Measurements from ENCODE around the gene TRIB2. TPM values are rescaled to one million over a fixed set of nuclear protein-coding genes. Genes with fewer than 3 reads are reported as not detected.

The TRIB2 gene
- total RNA-seq, 1 donor from 2014 or later = 68.8 TPM

GRCh38 chr2:12759248-12759647, 42.5 kb downstream of the TRIB2 start:
- Mint-ChIP-seq H3K27ac (no peak overlapping the region), H3K27me3 (ENCODE audit: insufficient read depth, low read depth) (peaks cover 3% of the 10 kb centered on the region), H3K9me3 (no peaks in the 10 kb centered on the region), H3K36me3 (no peaks in the 10 kb centered on the region), H3K4me1 (peaks cover 7% of the 10 kb centered on the region), H3K4me3 (no peak overlapping the region)
- no peaks in the 10 kb centered on the region for H4K20me1 ChIP-seq (ENCODE audit: low read depth)
- TF ChIP-seq EZH2phosphoT487 (IDR thresholded peaks at IDR 0.05) (no peak), EZH2 (IDR thresholded peaks at IDR 0.05) (no peak), CTCF (IDR thresholded peaks at IDR 0.05) (no peak)
- H2AFZ ChIP-seq (replicated peaks) = no peak overlapping the region
- H3K9ac ChIP-seq = no peak overlapping the region
- no peaks in the 10 kb centered on the region for H3K27me3 ChIP-seq
- no peaks in the 10 kb centered on the region for H3K79me2 ChIP-seq (ENCODE audit: low read depth)
- no peaks in the 10 kb centered on the region for H3F3A ChIP-seq (ENCODE audit: low read depth)
- H3K4me1 ChIP-seq = peaks cover 6% of the 10 kb centered on the region
- no peaks in the 10 kb centered on the region for H3K9me3 ChIP-seq (ENCODE audit: low read depth)
- no peaks in the 10 kb centered on the region for H3K36me3 ChIP-seq
- H3K4me3 ChIP-seq = no peak overlapping the region
- DNase-seq (ENCODE audit: low spot score) = no peak
- H3K27ac ChIP-seq = no peak overlapping the region
- H3K4me2 ChIP-seq = no peak overlapping the region

- Histone ChIP-seq H3K79me2 (ENCODE audit: low read depth) (no peaks in the 10 kb centered on the region), H3K4me1 (no peaks in the 10 kb centered on the region), H3K9me3 (ENCODE audit: low read depth) (no peaks in the 10 kb centered on the region), H3K9ac (no peak overlapping the region), H4K20me1 (ENCODE audit: low read depth) (no peaks in the 10 kb centered on the region), H3K27me3 (no peaks in the 10 kb centered on the region), H3F3A (ENCODE audit: low read depth) (no peaks in the 10 kb centered on the region), H3K27ac (no peak overlapping the region), H3K4me3 (no peak overlapping the region), H2AFZ (replicated peaks) (no peak overlapping the region), H3K36me3 (no peaks in the 10 kb centered on the region), H3K4me2 (no peak overlapping the region)
- peaks cover 3% of the 10 kb centered on the region for H3K27me3 Mint-ChIP-seq (ENCODE audit: insufficient read depth, low read depth)
- no peaks in the 10 kb centered on the region for H3K36me3 Mint-ChIP-seq
- no peak overlapping the region for H3K4me3 Mint-ChIP-seq
- DNase-seq (ENCODE audit: low spot score) = no peak
- H3K27ac Mint-ChIP-seq = no peak overlapping the region
- no peak for TF ChIP-seq EZH2phosphoT487 (IDR thresholded peaks at IDR 0.05)
- no peak for TF ChIP-seq CTCF (IDR thresholded peaks at IDR 0.05)
- TF ChIP-seq EZH2 (IDR thresholded peaks at IDR 0.05) = no peak
- H3K4me1 Mint-ChIP-seq = peaks cover 7% of the 10 kb centered on the region
- no peaks in the 10 kb centered on the region for H3K9me3 Mint-ChIP-seq
Observed at GRCh38 chr2:12761104-12761503, 44.4 kb downstream of the TRIB2 start.

GRCh38 chr2:12762337-12762736, 45.6 kb downstream of the TRIB2 start:
- Mint-ChIP-seq H3K36me3 (no peaks in the 10 kb centered on the region), H3K4me3 (no peak overlapping the region), H3K27ac (no peak overlapping the region), H3K9me3 (no peaks in the 10 kb centered on the region), H3K27me3 (ENCODE audit: insufficient read depth, low read depth) (peaks cover 3% of the 10 kb centered on the region), H3K4me1 (peaks cover 5% of the 10 kb centered on the region)
- Histone ChIP-seq H2AFZ (replicated peaks) (no peak overlapping the region), H3K79me2 (ENCODE audit: low read depth) (no peaks in the 10 kb centered on the region), H3K36me3 (no peaks in the 10 kb centered on the region), H3K9ac (no peak overlapping the region), H3F3A (ENCODE audit: low read depth) (no peaks in the 10 kb centered on the region), H3K4me3 (no peak overlapping the region), H4K20me1 (ENCODE audit: low read depth) (no peaks in the 10 kb centered on the region), H3K4me1 (no peaks in the 10 kb centered on the region), H3K9me3 (ENCODE audit: low read depth) (no peaks in the 10 kb centered on the region), H3K27ac (no peak overlapping the region), H3K4me2 (no peak overlapping the region), H3K27me3 (no peaks in the 10 kb centered on the region)
- no peak for TF ChIP-seq EZH2 (IDR thresholded peaks at IDR 0.05)
- TF ChIP-seq EZH2phosphoT487 (IDR thresholded peaks at IDR 0.05) = no peak
- TF ChIP-seq CTCF (IDR thresholded peaks at IDR 0.05) = no peak
- DNase-seq (ENCODE audit: low spot score) = no peak
